ENCODE results near the gene CCDC57. TPM values are rescaled to one million over a fixed set of nuclear protein-coding genes. Genes with fewer than 3 reads are reported as not detected.

The CCDC57 gene
- total and polyA plus RNA-seq, 9 of the 15 experiments (the other 6 are each of a cell fraction or from before 2014, with no cell fraction given), result 0.83 to 36.2 (median 13.6) TPM

DNA sequence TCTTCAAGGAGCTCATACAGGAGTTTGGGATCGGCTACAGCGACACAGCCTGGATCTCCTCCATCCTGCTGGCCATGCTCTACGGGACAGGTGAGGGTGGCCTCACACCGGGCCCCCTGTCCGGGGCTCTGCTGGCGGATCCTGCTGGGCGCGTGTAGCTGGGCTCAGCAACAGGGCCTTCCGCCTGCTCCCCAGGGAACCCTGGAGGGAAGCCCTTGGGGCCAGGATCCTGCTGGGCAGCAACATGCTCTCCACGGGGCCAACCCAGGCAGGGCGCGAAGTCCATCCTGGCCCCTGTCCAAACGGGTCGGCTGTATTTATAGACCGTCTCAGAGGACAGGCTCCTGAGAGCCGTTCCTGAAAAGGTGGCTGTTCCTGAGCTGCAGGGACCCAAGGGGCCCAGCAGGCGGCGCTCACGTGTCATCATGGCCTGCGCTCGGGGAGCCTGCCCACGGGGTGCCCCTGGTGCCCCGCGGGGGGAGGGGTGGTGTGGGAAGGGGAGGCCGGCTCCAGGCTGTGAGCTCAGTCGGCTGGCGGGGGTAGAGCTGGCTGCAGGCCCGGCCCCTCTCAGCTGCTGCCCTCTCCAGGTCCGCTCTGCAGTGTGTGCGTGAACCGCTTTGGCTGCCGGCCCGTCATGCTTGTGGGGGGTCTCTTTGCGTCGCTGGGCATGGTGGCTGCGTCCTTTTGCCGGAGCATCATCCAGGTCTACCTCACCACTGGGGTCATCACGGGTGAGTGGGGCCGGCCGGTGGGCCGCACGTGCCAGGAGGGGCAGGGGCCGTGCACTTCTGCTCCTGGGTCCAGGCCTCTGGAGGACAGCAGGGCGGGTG is 23.7 kb upstream of the CCDC57 start (continued):
- TF ChIP-seq, protein P1, sequence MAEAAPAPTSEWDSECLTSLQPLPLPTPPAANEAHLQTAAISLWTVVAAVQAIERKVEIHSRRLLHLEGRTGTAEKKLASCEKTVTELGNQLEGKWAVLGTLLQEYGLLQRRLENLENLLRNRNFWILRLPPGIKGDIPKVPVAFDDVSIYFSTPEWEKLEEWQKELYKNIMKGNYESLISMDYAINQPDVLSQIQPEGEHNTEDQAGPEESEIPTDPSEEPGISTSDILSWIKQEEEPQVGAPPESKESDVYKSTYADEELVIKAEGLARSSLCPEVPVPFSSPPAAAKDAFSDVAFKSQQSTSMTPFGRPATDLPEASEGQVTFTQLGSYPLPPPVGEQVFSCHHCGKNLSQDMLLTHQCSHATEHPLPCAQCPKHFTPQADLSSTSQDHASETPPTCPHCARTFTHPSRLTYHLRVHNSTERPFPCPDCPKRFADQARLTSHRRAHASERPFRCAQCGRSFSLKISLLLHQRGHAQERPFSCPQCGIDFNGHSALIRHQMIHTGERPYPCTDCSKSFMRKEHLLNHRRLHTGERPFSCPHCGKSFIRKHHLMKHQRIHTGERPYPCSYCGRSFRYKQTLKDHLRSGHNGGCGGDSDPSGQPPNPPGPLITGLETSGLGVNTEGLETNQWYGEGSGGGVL (CRISPR knock-in tag; IDR thresholded peaks at IDR 0.05), result no peak
- TF ChIP-seq ZFX (CRISPR knock-in tag; IDR thresholded peaks at IDR 0.05), result peak; percentile 75
- peak; percentile 16 for TF ChIP-seq RBBP5 (IDR thresholded peaks at IDR 0.05; ENCODE audit: borderline replicate concordance, insufficient read depth, low read length, poor library complexity, severe bottlenecking)
- no peak for TF ChIP-seq PRMT5 (CRISPR knock-in tag; IDR thresholded peaks at IDR 0.05)
- no peak for TF ChIP-seq CBX8 (IDR thresholded peaks at IDR 0.05; ENCODE audit: borderline replicate concordance, extremely low read depth, low read depth, low read length, poor library complexity, severe bottlenecking)
- no peak for TF ChIP-seq POLR2A (conservative IDR thresholded peaks at IDR 0.05)
- TF ChIP-seq, protein P2, sequence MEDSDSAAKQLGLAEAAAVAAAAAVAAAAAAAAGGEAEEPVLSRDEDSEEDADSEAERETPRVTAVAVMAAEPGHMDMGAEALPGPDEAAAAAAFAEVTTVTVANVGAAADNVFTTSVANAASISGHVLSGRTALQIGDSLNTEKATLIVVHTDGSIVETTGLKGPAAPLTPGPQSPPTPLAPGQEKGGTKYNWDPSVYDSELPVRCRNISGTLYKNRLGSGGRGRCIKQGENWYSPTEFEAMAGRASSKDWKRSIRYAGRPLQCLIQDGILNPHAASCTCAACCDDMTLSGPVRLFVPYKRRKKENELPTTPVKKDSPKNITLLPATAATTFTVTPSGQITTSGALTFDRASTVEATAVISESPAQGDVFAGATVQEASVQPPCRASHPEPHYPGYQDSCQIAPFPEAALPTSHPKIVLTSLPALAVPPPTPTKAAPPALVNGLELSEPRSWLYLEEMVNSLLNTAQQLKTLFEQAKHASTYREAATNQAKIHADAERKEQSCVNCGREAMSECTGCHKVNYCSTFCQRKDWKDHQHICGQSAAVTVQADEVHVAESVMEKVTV (CRISPR knock-in tag; IDR thresholded peaks at IDR 0.05), result peak; percentile 87
- TF ChIP-seq NFE2 (IDR thresholded peaks at IDR 0.05; ENCODE audit: low read depth), result no peak
- TF ChIP-seq, protein P3, sequence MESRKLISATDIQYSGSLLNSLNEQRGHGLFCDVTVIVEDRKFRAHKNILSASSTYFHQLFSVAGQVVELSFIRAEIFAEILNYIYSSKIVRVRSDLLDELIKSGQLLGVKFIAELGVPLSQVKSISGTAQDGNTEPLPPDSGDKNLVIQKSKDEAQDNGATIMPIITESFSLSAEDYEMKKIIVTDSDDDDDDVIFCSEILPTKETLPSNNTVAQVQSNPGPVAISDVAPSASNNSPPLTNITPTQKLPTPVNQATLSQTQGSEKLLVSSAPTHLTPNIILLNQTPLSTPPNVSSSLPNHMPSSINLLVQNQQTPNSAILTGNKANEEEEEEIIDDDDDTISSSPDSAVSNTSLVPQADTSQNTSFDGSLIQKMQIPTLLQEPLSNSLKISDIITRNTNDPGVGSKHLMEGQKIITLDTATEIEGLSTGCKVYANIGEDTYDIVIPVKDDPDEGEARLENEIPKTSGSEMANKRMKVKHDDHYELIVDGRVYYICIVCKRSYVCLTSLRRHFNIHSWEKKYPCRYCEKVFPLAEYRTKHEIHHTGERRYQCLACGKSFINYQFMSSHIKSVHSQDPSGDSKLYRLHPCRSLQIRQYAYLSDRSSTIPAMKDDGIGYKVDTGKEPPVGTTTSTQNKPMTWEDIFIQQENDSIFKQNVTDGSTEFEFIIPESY (CRISPR knock-in tag; IDR thresholded peaks at IDR 0.05), result peak; percentile 88
- TF ChIP-seq HDAC1 (IDR thresholded peaks at IDR 0.05), result peak in 1 of 2 experiments; percentile 41; a peak in 2 of 4 replicates
- no peak for TF ChIP-seq ARNT (IDR thresholded peaks at IDR 0.05)
- no peak for TF ChIP-seq HSF4 (CRISPR knock-in tag; IDR thresholded peaks at IDR 0.05; ENCODE audit: borderline replicate concordance)
- TF ChIP-seq, protein P4, sequence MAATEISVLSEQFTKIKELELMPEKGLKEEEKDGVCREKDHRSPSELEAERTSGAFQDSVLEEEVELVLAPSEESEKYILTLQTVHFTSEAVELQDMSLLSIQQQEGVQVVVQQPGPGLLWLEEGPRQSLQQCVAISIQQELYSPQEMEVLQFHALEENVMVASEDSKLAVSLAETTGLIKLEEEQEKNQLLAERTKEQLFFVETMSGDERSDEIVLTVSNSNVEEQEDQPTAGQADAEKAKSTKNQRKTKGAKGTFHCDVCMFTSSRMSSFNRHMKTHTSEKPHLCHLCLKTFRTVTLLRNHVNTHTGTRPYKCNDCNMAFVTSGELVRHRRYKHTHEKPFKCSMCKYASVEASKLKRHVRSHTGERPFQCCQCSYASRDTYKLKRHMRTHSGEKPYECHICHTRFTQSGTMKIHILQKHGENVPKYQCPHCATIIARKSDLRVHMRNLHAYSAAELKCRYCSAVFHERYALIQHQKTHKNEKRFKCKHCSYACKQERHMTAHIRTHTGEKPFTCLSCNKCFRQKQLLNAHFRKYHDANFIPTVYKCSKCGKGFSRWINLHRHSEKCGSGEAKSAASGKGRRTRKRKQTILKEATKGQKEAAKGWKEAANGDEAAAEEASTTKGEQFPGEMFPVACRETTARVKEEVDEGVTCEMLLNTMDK (IDR thresholded peaks at IDR 0.05; ENCODE audit: borderline replicate concordance, insufficient read depth, low read depth, low read length, poor library complexity, severe bottlenecking), result peak; percentile 57
- TF ChIP-seq, protein P5, sequence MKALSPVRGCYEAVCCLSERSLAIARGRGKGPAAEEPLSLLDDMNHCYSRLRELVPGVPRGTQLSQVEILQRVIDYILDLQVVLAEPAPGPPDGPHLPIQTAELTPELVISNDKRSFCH (CRISPR knock-in tag; IDR thresholded peaks at IDR 0.05), result no peak
- TF ChIP-seq, protein P5 (tag; IDR thresholded peaks at IDR 0.05), result no peak
- TF ChIP-seq NR2C1 (IDR thresholded peaks at IDR 0.05), result no peak
- TF ChIP-seq NR2C1 (tag; IDR thresholded peaks at IDR 0.05), result peak; percentile 19; the same call in 1 of the 2 replicates
